ENCODE measurements around the gene NTSR1.
"Not testable (repeated sequence)": the region's sequence is repeated elsewhere in the genome, so short reads cannot be mapped to it uniquely, and the experiment has no call there.

Gene NTSR1

DNA sequence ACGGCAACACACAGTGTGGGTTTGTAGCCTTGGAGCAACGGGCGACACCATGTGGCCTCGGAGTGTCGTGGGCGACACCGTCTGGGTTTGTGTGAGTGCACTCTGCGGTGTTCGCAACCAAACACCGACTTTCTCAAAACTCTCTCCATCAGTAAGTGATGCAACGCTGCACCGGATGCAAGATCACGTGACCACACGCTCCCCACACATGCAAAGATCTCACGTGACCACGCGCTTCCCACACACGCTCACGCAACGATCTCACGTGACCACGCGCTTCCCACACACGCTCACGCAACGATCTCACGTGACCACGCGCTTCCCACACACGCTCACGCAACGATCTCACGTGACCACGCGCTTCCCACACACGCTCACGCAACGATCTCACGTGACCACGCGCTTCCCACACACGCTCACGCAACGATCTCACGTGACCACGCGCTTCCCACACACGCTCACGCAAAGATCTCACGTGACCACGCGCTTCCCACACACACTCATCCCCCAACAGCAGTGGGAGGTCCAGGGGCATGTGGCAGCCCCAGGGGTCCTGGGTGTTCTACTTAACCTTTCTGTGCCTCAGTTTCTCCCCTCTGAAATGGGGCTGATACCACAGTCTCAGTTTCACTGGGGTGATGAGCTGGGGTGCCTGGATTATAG, 24.8 kb upstream of the NTSR1 start:
- H3K4me3 Mint-ChIP-seq; H3K9me3 Mint-ChIP-seq; H3K27me3 Mint-ChIP-seq; H3K27ac Mint-ChIP-seq; H3K36me3 Mint-ChIP-seq (ENCODE audit: low read depth); H3K4me1 Mint-ChIP-seq (ENCODE audit: low read depth): not testable (repeated sequence)

- Mint-ChIP-seq H3K9me3 (no peaks in the 10 kb centered on the region), H3K27ac (no peak overlapping the region), H3K4me3 (no peak overlapping the region), H3K4me1 (ENCODE audit: low read depth) (peaks cover 4% of the 10 kb centered on the region), H3K27me3 (peaks cover 6% of the 10 kb centered on the region), H3K36me3 (ENCODE audit: low read depth) (no peaks in the 10 kb centered on the region)
These were observed 23.7 kb upstream of the NTSR1 start for GRCh38 chr20:62684981-62685380.

- H3K4me3 Mint-ChIP-seq, result no peak overlapping the region
- H3K27ac Mint-ChIP-seq, result no peak overlapping the region
- H3K27me3 Mint-ChIP-seq, result peaks cover 6% of the 10 kb centered on the region
- peaks cover 4% of the 10 kb centered on the region for H3K4me1 Mint-ChIP-seq (ENCODE audit: low read depth)
- H3K36me3 Mint-ChIP-seq (ENCODE audit: low read depth), result no peaks in the 10 kb centered on the region
- H3K9me3 Mint-ChIP-seq, result no peaks in the 10 kb centered on the region
These were observed 22.7 kb upstream of the NTSR1 start for GRCh38 chr20:62685781-62686555.

- Mint-ChIP-seq H3K4me1 (ENCODE audit: low read depth) (peaks cover 9% of the 10 kb centered on the region), H3K27me3 (peaks cover 6% of the 10 kb centered on the region), H3K36me3 (ENCODE audit: low read depth) (no peaks in the 10 kb centered on the region), H3K9me3 (no peaks in the 10 kb centered on the region), H3K27ac (no peak overlapping the region), H3K4me3 (no peak overlapping the region)
These were observed 21.5 kb upstream of the NTSR1 start for GRCh38 chr20:62686869-62687830.

- Mint-ChIP-seq H3K9me3 (no peaks in the 10 kb centered on the region), H3K27me3 (peaks cover 9% of the 10 kb centered on the region), H3K36me3 (ENCODE audit: low read depth) (no peaks in the 10 kb centered on the region), H3K4me3 (no peak overlapping the region), H3K4me1 (ENCODE audit: low read depth) (peaks cover 9% of the 10 kb centered on the region), H3K27ac (no peak overlapping the region)
These were observed 20.6 kb upstream of the NTSR1 start for GRCh38 chr20:62688083-62688482.

GRCh38 chr20:62688855-62689460, 19.7 kb upstream of the NTSR1 start:
- Mint-ChIP-seq H3K27ac (no peak overlapping the region), H3K27me3 (peaks cover 9% of the 10 kb centered on the region), H3K4me1 (ENCODE audit: low read depth) (peaks cover 9% of the 10 kb centered on the region), H3K36me3 (ENCODE audit: low read depth) (no peaks in the 10 kb centered on the region), H3K4me3 (no peak overlapping the region), H3K9me3 (no peaks in the 10 kb centered on the region)

DNA sequence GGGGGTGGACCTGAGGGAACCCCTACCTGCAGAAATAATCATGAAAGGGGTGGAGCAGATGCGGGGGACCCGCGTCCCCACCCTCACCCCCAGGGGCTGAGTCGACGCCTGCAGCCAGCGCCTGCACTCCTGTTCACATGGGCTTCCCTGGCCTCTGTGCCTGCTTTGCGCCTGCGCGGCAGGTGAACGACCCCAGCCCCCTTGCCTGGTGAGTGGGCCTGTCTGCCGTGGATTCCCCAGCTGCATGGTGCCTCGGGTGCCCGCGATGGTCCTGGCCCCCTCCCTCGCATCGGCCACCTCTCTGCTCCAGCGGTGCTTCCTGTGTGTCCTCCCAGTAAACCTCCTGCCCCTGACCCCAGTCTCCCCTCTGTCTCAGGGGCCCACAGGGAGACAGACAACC, 18.8 kb upstream of the NTSR1 start:
- Mint-ChIP-seq H3K27me3 (peaks cover 9% of the 10 kb centered on the region), H3K36me3 (ENCODE audit: low read depth) (no peaks in the 10 kb centered on the region), H3K4me3 (no peak overlapping the region), H3K27ac (no peak overlapping the region), H3K4me1 (ENCODE audit: low read depth) (peaks cover 9% of the 10 kb centered on the region), H3K9me3 (no peaks in the 10 kb centered on the region)

GRCh38 chr20:62690261-62690820, 18.3 kb upstream of the NTSR1 start:
- H3K27me3 Mint-ChIP-seq, result peaks cover 9% of the 10 kb centered on the region
- H3K9me3 Mint-ChIP-seq, result no peaks in the 10 kb centered on the region
- no peak overlapping the region for H3K27ac Mint-ChIP-seq
- peaks cover 9% of the 10 kb centered on the region for H3K4me1 Mint-ChIP-seq (ENCODE audit: low read depth)
- H3K36me3 Mint-ChIP-seq (ENCODE audit: low read depth), result no peaks in the 10 kb centered on the region
- no peak overlapping the region for H3K4me3 Mint-ChIP-seq

GRCh38 chr20:62691487-62691886, 17.1 kb upstream of the NTSR1 start:
- peaks cover 5% of the 10 kb centered on the region for H3K4me1 Mint-ChIP-seq (ENCODE audit: low read depth)
- H3K4me3 Mint-ChIP-seq, result no peak overlapping the region
- H3K9me3 Mint-ChIP-seq, result no peaks in the 10 kb centered on the region
- H3K27ac Mint-ChIP-seq, result no peak overlapping the region
- peaks cover 3% of the 10 kb centered on the region for H3K27me3 Mint-ChIP-seq
- H3K36me3 Mint-ChIP-seq (ENCODE audit: low read depth), result no peaks in the 10 kb centered on the region

DNA sequence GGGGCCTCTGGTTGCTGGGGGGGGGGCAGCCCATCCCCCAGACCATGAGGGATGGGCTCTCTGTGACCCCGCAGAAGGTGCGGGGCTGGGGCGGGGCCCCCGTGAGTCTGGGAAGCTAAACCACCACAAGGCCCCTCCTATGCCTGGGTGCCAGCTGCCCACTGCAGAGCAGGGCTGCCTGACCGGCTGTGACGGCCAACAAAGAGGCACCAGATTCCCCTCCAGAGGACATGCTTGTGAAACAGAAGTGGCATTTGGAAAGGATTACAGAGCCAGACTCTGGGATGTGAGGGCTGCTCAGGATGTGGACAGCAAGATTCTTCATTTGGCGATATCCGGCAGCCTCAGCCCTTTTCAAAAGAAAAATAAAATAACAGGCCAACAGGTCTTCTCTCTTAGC, 16.5 kb upstream of the NTSR1 start:
- H3K27ac Mint-ChIP-seq, result no peak overlapping the region

GRCh38 chr20:62692801-62693523, 15.7 kb upstream of the NTSR1 start:
- Mint-ChIP-seq H3K36me3 (ENCODE audit: low read depth) (no peaks in the 10 kb centered on the region), H3K27me3 (peaks cover 3% of the 10 kb centered on the region), H3K4me1 (ENCODE audit: low read depth) (peaks cover 5% of the 10 kb centered on the region), H3K27ac (no peak overlapping the region), H3K9me3 (no peaks in the 10 kb centered on the region), H3K4me3 (no peak overlapping the region)

More for the DNA sequence above, 16.5 kb upstream of the NTSR1 start:
- no peaks in the 10 kb centered on the region for H3K9me3 Mint-ChIP-seq
- H3K36me3 Mint-ChIP-seq (ENCODE audit: low read depth), result no peaks in the 10 kb centered on the region
- peaks cover 3% of the 10 kb centered on the region for H3K27me3 Mint-ChIP-seq
- H3K4me3 Mint-ChIP-seq, result no peak overlapping the region
- peaks cover 5% of the 10 kb centered on the region for H3K4me1 Mint-ChIP-seq (ENCODE audit: low read depth)

- no peak overlapping the region for H3K27ac Mint-ChIP-seq
- H3K27me3 Mint-ChIP-seq, result peaks cover 3% of the 10 kb centered on the region
- no peak overlapping the region for H3K4me3 Mint-ChIP-seq
- peaks cover 5% of the 10 kb centered on the region for H3K4me1 Mint-ChIP-seq (ENCODE audit: low read depth)
- no peaks in the 10 kb centered on the region for H3K9me3 Mint-ChIP-seq
- no peaks in the 10 kb centered on the region for H3K36me3 Mint-ChIP-seq (ENCODE audit: low read depth)
These were observed 15.1 kb upstream of the NTSR1 start for GRCh38 chr20:62693524-62693922.

- Mint-ChIP-seq H3K27ac (no peak overlapping the region), H3K27me3 (peaks cover 3% of the 10 kb centered on the region), H3K9me3 (no peaks in the 10 kb centered on the region), H3K4me1 (ENCODE audit: low read depth) (peaks cover 5% of the 10 kb centered on the region), H3K36me3 (ENCODE audit: low read depth) (no peaks in the 10 kb centered on the region), H3K4me3 (no peak overlapping the region)
These were observed 14.5 kb upstream of the NTSR1 start for GRCh38 chr20:62694106-62694505.

DNA sequence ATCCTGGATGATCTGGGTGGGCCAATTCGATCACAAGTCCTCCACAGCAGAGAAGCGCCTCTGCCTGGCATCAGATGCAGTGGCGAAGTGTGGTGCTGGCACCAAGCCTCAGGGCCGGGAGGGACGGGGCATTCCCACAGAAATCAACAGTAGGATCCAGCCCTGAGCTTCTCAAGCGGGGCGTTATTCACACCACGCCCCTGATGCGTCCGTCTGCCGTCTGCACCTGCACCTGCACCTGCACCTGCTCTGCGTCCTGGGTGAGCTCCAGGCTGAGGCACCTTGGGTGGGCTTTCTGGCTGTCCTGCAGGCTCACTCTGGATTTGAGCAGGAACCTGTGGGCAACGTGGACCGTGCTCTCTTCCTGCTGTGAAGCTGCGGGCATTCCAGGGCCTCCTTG, 13.8 kb upstream of the NTSR1 start:
- H3K9me3 Mint-ChIP-seq, result no peaks in the 10 kb centered on the region
- H3K27me3 Mint-ChIP-seq, result peaks cover 3% of the 10 kb centered on the region
- H3K4me1 Mint-ChIP-seq (ENCODE audit: low read depth), result peaks cover 5% of the 10 kb centered on the region
- no peak overlapping the region for H3K27ac Mint-ChIP-seq
- no peak overlapping the region for H3K4me3 Mint-ChIP-seq
- H3K36me3 Mint-ChIP-seq (ENCODE audit: low read depth), result no peaks in the 10 kb centered on the region
